IMR-90 (cell line): ENCODE results near the gene RBFOX1. TPM values are rescaled to one million over a fixed set of nuclear protein-coding genes. Genes with fewer than 3 reads are reported as not detected.

Experiments
- ATAC-seq: fragments of 200-7000 bp; cut with Tn5 transposase; 2 replicates; pipeline ENCODE4 v1.9.1; 2020; ENCODE audit warnings: low read depth, mild to moderate bottlenecking, moderate library complexity
- BruUV-seq: library from RNA; stranded (reverse); fragments of 400-500 nt; replicated peaks from 2 replicates; lab custom pipeline; 2021; lab: Mats Ljungman, UMichigan
- CTCF ChIA-PET: fragments of 300-600 bp; formaldehyde crosslinking; extraction: SDS; loops from one replicate; lab custom pipeline; 2021; ENCODE audit warnings: antibody characterized with exemption; lab: Yijun Ruan, JAX
- POLR2A ChIA-PET: fragments of 300-600 bp; sonication (Branson Sonifier 250); formaldehyde crosslinking; loops from one replicate; lab custom pipeline; 2022; ENCODE audit warnings: antibody characterized with exemption; ENCODE audit not compliant: unreplicated experiment; lab: Charles Lee
- DNase-seq: peaks from one replicate; pipeline ENCODE4 v3.0.0; 2013
- H2AFZ ChIP-seq: replicated peaks from 2 replicates; pipeline ENCODE3; 2013; ENCODE audit warnings: low read length, mild to moderate bottlenecking; ENCODE audit not compliant: poor library complexity
- H2AK5ac ChIP-seq: 2 replicates; pipeline ENCODE4 v1.6.1; 2013; ENCODE audit warnings: low read depth, low read length, inconsistent platforms
- H2AK9ac ChIP-seq: replicated peaks from 2 replicates; pipeline ENCODE3; 2013; ENCODE audit warnings: mild to moderate bottlenecking, low read depth, low read length, moderate library complexity; ENCODE audit not compliant: poor library complexity
- H2BK120ac ChIP-seq: 2 replicates; pipeline ENCODE4 v1.6.1; 2013; ENCODE audit warnings: low read depth, low read length, inconsistent platforms
- H2BK15ac ChIP-seq: 3 replicates; pipeline ENCODE4 v1.6.1; 2013; ENCODE audit warnings: low read depth, low read length, inconsistent platforms
- H2BK20ac ChIP-seq: 2 replicates; pipeline ENCODE4 v1.6.1; 2013; ENCODE audit warnings: low read depth, mild to moderate bottlenecking, inconsistent platforms, low read length, moderate library complexity
- H2BK5ac ChIP-seq: 2 replicates; pipeline ENCODE4 v1.6.1; 2013; ENCODE audit warnings: mild to moderate bottlenecking, low read depth, low read length, inconsistent platforms; ENCODE audit not compliant: poor library complexity, severe bottlenecking
- H3K14ac ChIP-seq: replicated peaks from 2 replicates; pipeline ENCODE4 v1.6.1; 2013; ENCODE audit warnings: low read depth, low read length, inconsistent platforms
- H3K18ac ChIP-seq: 2 replicates; pipeline ENCODE4 v1.6.1; 2013; ENCODE audit warnings: low read depth, low read length, control low read depth
- H3K23ac ChIP-seq: 2 replicates; pipeline ENCODE4 v1.6.1; 2013; ENCODE audit warnings: low read depth, low read length, inconsistent platforms
- H3K27ac ChIP-seq: 2 replicates; pipeline ENCODE4 v1.5.1; 2013; ENCODE audit warnings: mild to moderate bottlenecking, control low read depth, low read length; ENCODE audit not compliant: insufficient read depth
- H3K27me3 ChIP-seq: 2 replicates; pipeline ENCODE4 v1.6.1; 2013; ENCODE audit warnings: low read length; ENCODE audit not compliant: control insufficient read depth, insufficient read depth
- H3K36me3 ChIP-seq: 2 replicates; pipeline ENCODE4 v1.6.1; 2013; ENCODE audit warnings: low read length, mixed read lengths; ENCODE audit not compliant: control insufficient read depth, insufficient read depth
- H3K4ac ChIP-seq: 2 replicates; pipeline ENCODE4 v1.6.1; 2013; ENCODE audit warnings: low read depth, low read length, inconsistent platforms
- H3K4me1 ChIP-seq: 2 replicates; pipeline ENCODE4 v1.6.1; 2013; ENCODE audit warnings: low read length, mixed read lengths; ENCODE audit not compliant: control insufficient read depth, insufficient read depth
- H3K4me2 ChIP-seq: 2 replicates; pipeline ENCODE4 v1.6.1; 2013; ENCODE audit warnings: low read depth, mild to moderate bottlenecking, control low read depth, low read length, moderate library complexity
- H3K4me3 ChIP-seq: 2 replicates; pipeline ENCODE4 v1.5.1; 2013; ENCODE audit warnings: low read depth, mild to moderate bottlenecking, control low read depth, low read length, moderate library complexity; ENCODE audit not compliant: insufficient read depth
- H3K56ac ChIP-seq: 2 replicates; pipeline ENCODE4 v1.6.1; 2013; ENCODE audit warnings: low read length, inconsistent platforms; ENCODE audit not compliant: insufficient read depth; ENCODE audit errors: extremely low read depth
- H3K79me1 ChIP-seq, 2 experiments: 2 replicates each; pipeline ENCODE4 v1.6.1; 2013; ENCODE audit warnings: low read length in 2 of 2, inconsistent platforms in 1 of 2, low read depth in 1 of 2
- H3K9ac ChIP-seq: 2 replicates; pipeline ENCODE4 v1.6.1; 2013; ENCODE audit warnings: low read depth, low read length, control low read depth
- H3K9me1 ChIP-seq: 2 replicates; pipeline ENCODE4 v1.6.1; 2013; ENCODE audit warnings: low read length, inconsistent platforms; ENCODE audit not compliant: insufficient read depth
- H3K9me3 ChIP-seq: 2 replicates; pipeline ENCODE4 v1.6.1; 2013; ENCODE audit warnings: low read length; ENCODE audit not compliant: control insufficient read depth, insufficient read depth
- H4K20me1 ChIP-seq: 2 replicates; pipeline ENCODE4 v1.6.1; 2013; ENCODE audit warnings: low read length, inconsistent platforms; ENCODE audit not compliant: insufficient read depth
- H4K5ac ChIP-seq: 2 replicates; pipeline ENCODE4 v1.6.1; 2013; ENCODE audit warnings: mild to moderate bottlenecking, low read depth, low read length, control low read depth
- H4K8ac ChIP-seq, 2 experiments: 2 replicates each; pipeline ENCODE4 v1.6.1; 2013; ENCODE audit warnings: low read depth in 2 of 2, low read length in 2 of 2, control low read depth in 1 of 2, inconsistent platforms in 1 of 2
- H4K91ac ChIP-seq: 2 replicates; pipeline ENCODE4 v1.6.1; 2013; ENCODE audit warnings: low read depth, low read length, inconsistent platforms; ENCODE audit not compliant: insufficient read depth
- BHLHE40 ChIP-seq: fragments of 150-350 bp; IDR thresholded peaks from 2 replicates; pipeline ENCODE4 v1.6.1; 2016; ENCODE audit warnings: mild to moderate bottlenecking, low read depth, low read length
- MAFK ChIP-seq: IDR thresholded peaks from 2 replicates; pipeline ENCODE4 v1.6.1; 2012; ENCODE audit warnings: low read depth, low read length, improper control_type of control experiment
- MXI1 ChIP-seq: IDR thresholded peaks from 2 replicates; pipeline ENCODE4 v1.6.1; 2012; ENCODE audit warnings: low read depth, mild to moderate bottlenecking, low read length, moderate library complexity, borderline replicate concordance
- NFE2L2 ChIP-seq: fragments of 150-350 bp; IDR thresholded peaks from 2 replicates; pipeline ENCODE4 v1.6.1; 2016; ENCODE audit warnings: low read depth, mild to moderate bottlenecking, low read length
- RAD21 ChIP-seq: IDR thresholded peaks from 2 replicates; pipeline ENCODE4 v1.6.1; 2012; ENCODE audit warnings: low read length, improper control_type of control experiment
- RFX5 ChIP-seq: IDR thresholded peaks from 2 replicates; pipeline ENCODE4 v1.8.0; 2012; ENCODE audit warnings: low read depth, mild to moderate bottlenecking, low read length, moderate library complexity
- WGBS, 2 experiments: methylation state at CpG; one replicate each; pipeline versions ENCODE4 v1.1.5 to v1.1.7; 2013; ENCODE audit warnings: missing lambda C conversion rate in 2 of 2; ENCODE audit not compliant: insufficient read length in 1 of 2; ENCODE audit errors: extremely low coverage in 2 of 2; 5-methylcytosine and 5-hydroxymethylcytosine counted together
- dilution Hi-C: fragments of 300-500 bp; cut with HindIII; formaldehyde crosslinking; loops from one replicate; pipeline ENCODE4 v1.14.3; 2018; ENCODE audit warnings: low sequenced_read_pairs; ENCODE audit not compliant: unreplicated experiment
- in situ Hi-C: fragments of 300-500 bp; cut with MboI; formaldehyde crosslinking; loops from 3 replicates; pipeline ENCODE4 v1.14.3; 2019; ENCODE audit warnings: low sequenced_read_pairs, inconsistent platforms, mixed read lengths
- intact Hi-C: fragments of 100-400 bp; cut with micrococcal nuclease; formaldehyde crosslinking; loops from 2 replicates; pipeline ENCODE4 v1.10.0; 2022
- polyA plus RNA-seq, 3 experiments: library from polyadenylated mRNA; depleted of rRNA; stranded (reverse); fragments of >200 nt; gene quantifications; 2 replicates each; pipeline ENCODE4 v1.2.3, GENCODE V29; 2012; ENCODE audit warnings: low replicate concordance in 1 of 3
- total RNA-seq: library from RNA; depleted of rRNA; stranded (reverse); fragments of >200 nt; gene quantifications from 2 replicates; pipeline ENCODE4 v1.2.3, GENCODE V29; 2012
- TF ChIP-seq, protein P1 (sequence below): conservative IDR thresholded peaks from 2 replicates; pipeline ENCODE4 v1.5.1; 2012; ENCODE audit warnings: mild to moderate bottlenecking, low read depth, low read length, improper control_type of control experiment
- TF ChIP-seq, protein P2 (sequence below): fragments of 150-350 bp; IDR thresholded peaks from 2 replicates; pipeline ENCODE4 v1.6.1; 2016; ENCODE audit warnings: low read depth, mild to moderate bottlenecking, low read length, moderate library complexity, borderline replicate concordance

The RBFOX1 gene
- total and polyA plus RNA-seq, 2 of the 4 experiments (the other 2 are of a cell fraction), result not detected

DNA sequence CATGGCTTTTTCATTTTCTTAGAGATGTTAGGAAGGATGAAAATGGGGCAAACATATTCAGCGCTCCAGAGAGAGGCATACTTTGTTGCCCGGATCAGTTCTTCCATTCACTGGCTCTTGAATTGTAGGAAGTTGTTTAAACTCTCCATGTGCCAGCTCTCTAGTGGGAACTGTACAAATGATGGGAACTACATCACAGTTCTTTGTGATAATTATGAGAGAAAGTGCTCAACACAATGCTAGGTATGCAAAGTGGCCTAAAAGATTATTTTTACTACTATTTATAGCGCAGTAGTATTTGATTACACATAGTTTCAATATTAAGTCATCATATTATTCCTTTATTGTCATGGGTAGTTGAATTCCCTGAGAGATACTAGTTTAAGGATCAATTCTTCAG, 268.5 kb downstream of the RBFOX1 start:
- TF ChIP-seq NFE2L2 (no peak), BHLHE40 (no peak), MAFK (no peak), MXI1 (no peak), RAD21 (no peak), RFX5 (no peak)
- TF ChIP-seq, protein P1, sequence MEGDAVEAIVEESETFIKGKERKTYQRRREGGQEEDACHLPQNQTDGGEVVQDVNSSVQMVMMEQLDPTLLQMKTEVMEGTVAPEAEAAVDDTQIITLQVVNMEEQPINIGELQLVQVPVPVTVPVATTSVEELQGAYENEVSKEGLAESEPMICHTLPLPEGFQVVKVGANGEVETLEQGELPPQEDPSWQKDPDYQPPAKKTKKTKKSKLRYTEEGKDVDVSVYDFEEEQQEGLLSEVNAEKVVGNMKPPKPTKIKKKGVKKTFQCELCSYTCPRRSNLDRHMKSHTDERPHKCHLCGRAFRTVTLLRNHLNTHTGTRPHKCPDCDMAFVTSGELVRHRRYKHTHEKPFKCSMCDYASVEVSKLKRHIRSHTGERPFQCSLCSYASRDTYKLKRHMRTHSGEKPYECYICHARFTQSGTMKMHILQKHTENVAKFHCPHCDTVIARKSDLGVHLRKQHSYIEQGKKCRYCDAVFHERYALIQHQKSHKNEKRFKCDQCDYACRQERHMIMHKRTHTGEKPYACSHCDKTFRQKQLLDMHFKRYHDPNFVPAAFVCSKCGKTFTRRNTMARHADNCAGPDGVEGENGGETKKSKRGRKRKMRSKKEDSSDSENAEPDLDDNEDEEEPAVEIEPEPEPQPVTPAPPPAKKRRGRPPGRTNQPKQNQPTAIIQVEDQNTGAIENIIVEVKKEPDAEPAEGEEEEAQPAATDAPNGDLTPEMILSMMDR, result no peak
- TF ChIP-seq, protein P2, sequence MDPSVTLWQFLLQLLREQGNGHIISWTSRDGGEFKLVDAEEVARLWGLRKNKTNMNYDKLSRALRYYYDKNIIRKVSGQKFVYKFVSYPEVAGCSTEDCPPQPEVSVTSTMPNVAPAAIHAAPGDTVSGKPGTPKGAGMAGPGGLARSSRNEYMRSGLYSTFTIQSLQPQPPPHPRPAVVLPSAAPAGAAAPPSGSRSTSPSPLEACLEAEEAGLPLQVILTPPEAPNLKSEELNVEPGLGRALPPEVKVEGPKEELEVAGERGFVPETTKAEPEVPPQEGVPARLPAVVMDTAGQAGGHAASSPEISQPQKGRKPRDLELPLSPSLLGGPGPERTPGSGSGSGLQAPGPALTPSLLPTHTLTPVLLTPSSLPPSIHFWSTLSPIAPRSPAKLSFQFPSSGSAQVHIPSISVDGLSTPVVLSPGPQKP, result no peak
- Histone ChIP-seq H3K4ac (no peak overlapping the region), H3K9me1 (no peaks in the 10 kb centered on the region), H3K9ac (no peak overlapping the region), H3K4me2 (no peak overlapping the region), H3K36me3 (no peaks in the 10 kb centered on the region), H3K18ac (no peak overlapping the region), H3K4me3 (no peak overlapping the region), H3K27ac (no peak overlapping the region), H3K23ac (no peak overlapping the region), H4K8ac (no peak overlapping the region), H2AK5ac (no peak overlapping the region), H3K9me3 (peaks cover 5% of the 10 kb centered on the region; the same call in 1 of the 2 replicates), H2BK5ac (no peak overlapping the region), H4K5ac (no peak overlapping the region), H2BK15ac (no peak overlapping the region), H2AK9ac (no peak overlapping the region), H3K4me1 (no peaks in the 10 kb centered on the region), H3K27me3 (no peaks in the 10 kb centered on the region), H2BK20ac (no peak overlapping the region), H3K56ac (no peak overlapping the region), H2AFZ (no peak overlapping the region), H3K14ac (no peak overlapping the region), H3K79me1 (no peaks in the 10 kb centered on the region), H2BK120ac (no peak overlapping the region), H4K91ac (no peak overlapping the region), H4K20me1 (no peaks in the 10 kb centered on the region)
- intact Hi-C loops, result no loop called here
- no CpG with 5 or more reads among the region's 3 CpGs for WGBS, 2 experiments
- in situ Hi-C loops, result no loop called here
- ATAC-seq (no peak), DNase-seq (no peak)
- dilution Hi-C loops, result no loop called here
- ChIA-PET CTCF (no interaction called here), POLR2A (no interaction called here)
- BruUV-seq, result no TSS peak
